ENCODE data around the gene TPST1. TPM values are rescaled to one million over a fixed set of nuclear protein-coding genes. Genes with fewer than 3 reads are reported as not detected.

TPST1 gene
- total RNA-seq, 1 donor from 2014 or later = 29.6 TPM

DNA sequence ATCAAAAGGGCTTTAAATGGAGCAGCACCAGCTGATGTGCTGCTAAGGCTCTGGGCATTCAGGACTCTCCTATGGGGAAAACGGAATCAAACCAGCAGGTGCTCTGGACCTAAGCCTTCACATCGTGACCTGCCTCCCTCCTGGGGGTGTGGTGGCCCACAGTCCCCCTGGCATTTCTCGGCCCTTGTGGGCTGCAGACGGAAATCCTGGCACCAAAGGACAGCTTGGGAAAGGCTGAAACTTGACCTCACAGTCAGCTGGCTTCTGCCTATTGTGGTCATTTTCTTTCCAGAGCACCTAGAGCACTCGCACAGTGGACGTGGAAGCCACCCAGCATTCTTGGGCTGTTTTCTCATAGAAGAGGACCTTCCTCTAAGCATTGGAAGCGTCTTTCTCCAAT is 74.8 kb downstream of the TPST1 start:
- no peak for DNase-seq (ENCODE audit: low spot score, unreplicated experiment)
- no peak overlapping the region for H3K4me3 Mint-ChIP-seq (ENCODE audit: low read depth)
- no peak for TF ChIP-seq CTCF (IDR thresholded peaks at IDR 0.05; ENCODE audit: unreplicated experiment)

DNA sequence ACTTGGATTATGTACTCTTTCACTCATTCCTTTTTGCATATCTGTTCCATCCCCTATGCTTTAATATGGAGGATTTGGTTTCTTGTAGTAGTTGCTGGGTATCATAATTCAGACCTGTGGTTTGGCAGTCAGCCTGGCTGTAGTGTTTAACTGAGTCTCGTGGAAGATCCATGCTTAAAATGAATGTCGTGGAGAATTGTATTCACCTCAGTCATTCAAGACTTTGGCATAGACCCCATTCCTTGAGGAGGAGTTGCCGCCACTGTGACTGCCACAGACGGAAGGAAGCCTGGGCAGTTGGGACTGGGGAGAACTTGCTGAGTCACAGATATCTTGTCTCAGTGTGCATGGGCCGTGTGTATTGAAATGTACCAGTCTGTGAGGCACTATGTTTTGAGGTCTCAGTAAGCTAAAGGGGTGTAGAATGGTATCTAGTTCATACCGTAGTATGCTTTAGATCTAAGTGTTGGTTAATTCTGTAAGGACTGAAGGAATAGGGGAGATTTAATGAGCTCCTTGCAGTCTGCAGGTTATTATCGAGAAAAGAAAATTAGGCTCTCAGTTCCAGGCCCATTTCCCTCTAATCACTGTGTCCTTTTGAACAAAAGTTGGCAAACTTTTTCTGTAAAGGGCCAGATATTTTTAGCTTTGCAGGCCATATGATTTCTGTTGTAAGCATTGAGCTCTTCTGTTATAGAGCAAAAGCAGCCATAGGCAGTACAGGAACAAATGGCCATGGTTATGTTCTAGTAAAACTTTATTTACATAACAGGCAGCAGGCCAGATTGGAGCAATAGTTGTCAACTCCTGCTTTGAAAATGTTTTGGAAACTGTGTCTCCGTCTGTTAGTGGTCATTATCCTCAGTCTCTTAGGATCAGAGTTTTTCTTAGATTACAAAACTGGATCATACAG is 76.8 kb downstream of the TPST1 start:
- Mint-ChIP-seq H3K27ac (peak overlapping the region; percentile 25), H3K36me3 (ENCODE audit: insufficient read depth) (peaks cover 2% of the 10 kb centered on the region), H3K4me1 (ENCODE audit: low read depth) (no peaks in the 10 kb centered on the region), H3K27me3 (no peaks in the 10 kb centered on the region), H3K9me3 (ENCODE audit: low read depth) (no peaks in the 10 kb centered on the region), H3K4me3 (ENCODE audit: low read depth) (no peak overlapping the region)
- no peak for DNase-seq (ENCODE audit: low spot score, unreplicated experiment)
- no peak for TF ChIP-seq CTCF (IDR thresholded peaks at IDR 0.05; ENCODE audit: unreplicated experiment)

More for the DNA sequence above, 74.8 kb downstream of the TPST1 start:
- Mint-ChIP-seq H3K36me3 (ENCODE audit: insufficient read depth) (peaks cover 3% of the 10 kb centered on the region), H3K27ac (no peak overlapping the region), H3K27me3 (no peaks in the 10 kb centered on the region), H3K4me1 (ENCODE audit: low read depth) (no peaks in the 10 kb centered on the region), H3K9me3 (ENCODE audit: low read depth) (no peaks in the 10 kb centered on the region)

GRCh38 chr7:66282591-66282935 is 77.4 kb downstream of the TPST1 start:
- Mint-ChIP-seq H3K4me1 (ENCODE audit: low read depth) (no peaks in the 10 kb centered on the region), H3K36me3 (ENCODE audit: insufficient read depth) (peaks cover 2% of the 10 kb centered on the region), H3K9me3 (ENCODE audit: low read depth) (no peaks in the 10 kb centered on the region), H3K27me3 (no peaks in the 10 kb centered on the region), H3K27ac (peak overlapping the region; percentile 3), H3K4me3 (ENCODE audit: low read depth) (no peak overlapping the region)
- no peak for TF ChIP-seq CTCF (IDR thresholded peaks at IDR 0.05; ENCODE audit: unreplicated experiment)
- no peak for DNase-seq (ENCODE audit: low spot score, unreplicated experiment)

DNA sequence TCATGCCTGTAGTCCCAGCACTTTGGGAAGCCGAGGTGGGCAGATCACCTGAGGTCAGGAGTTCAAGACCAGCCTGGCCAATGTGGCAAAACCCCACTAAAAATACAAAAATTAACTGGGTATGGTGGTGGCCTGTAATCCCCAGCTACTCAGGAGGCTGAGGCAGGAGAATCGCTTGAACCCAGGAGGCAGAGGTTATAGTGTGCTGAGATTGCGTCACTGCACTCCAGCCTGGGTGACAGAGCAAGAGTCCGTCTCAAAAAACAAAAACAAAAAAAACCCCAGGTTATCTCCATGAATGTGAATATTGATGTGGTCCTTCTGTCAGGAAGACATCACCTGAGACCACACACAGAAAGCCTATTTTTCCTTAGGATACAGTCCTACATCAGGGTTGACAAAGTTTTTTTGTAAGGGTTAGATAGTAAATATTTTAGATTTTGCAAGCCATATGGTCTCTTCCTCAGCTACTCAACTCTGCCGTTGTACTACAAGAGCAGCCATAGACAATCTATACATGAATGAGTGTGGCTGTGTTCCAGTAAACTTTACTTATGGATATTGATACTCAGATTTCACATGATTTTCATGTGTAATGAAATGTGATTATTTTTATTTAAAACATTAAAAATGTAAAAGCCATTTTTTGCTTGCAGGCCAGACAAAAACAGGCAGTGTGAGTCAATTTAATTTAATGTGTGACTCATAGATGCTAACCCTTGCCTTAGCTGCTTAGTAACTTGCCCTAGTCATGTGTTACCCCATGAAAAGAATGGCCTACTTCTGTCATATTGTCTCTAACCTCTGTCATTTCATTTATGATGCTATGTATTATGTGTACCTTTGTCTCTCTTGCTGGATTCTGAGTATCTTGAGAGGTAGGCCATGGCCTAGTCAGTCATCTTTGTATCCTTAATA is 78.1 kb downstream of the TPST1 start:
- DNase-seq (ENCODE audit: low spot score, unreplicated experiment) = no peak
- peaks cover 2% of the 10 kb centered on the region for H3K36me3 Mint-ChIP-seq (ENCODE audit: insufficient read depth)
- H3K27me3 Mint-ChIP-seq = no peaks in the 10 kb centered on the region
- H3K4me1 Mint-ChIP-seq (ENCODE audit: low read depth) = no peaks in the 10 kb centered on the region
- H3K4me3 Mint-ChIP-seq (ENCODE audit: low read depth) = no peak overlapping the region
- no peaks in the 10 kb centered on the region for H3K9me3 Mint-ChIP-seq (ENCODE audit: low read depth)
- H3K27ac Mint-ChIP-seq = peak overlapping the region; percentile 3
- no peak for TF ChIP-seq CTCF (IDR thresholded peaks at IDR 0.05; ENCODE audit: unreplicated experiment)

DNA sequence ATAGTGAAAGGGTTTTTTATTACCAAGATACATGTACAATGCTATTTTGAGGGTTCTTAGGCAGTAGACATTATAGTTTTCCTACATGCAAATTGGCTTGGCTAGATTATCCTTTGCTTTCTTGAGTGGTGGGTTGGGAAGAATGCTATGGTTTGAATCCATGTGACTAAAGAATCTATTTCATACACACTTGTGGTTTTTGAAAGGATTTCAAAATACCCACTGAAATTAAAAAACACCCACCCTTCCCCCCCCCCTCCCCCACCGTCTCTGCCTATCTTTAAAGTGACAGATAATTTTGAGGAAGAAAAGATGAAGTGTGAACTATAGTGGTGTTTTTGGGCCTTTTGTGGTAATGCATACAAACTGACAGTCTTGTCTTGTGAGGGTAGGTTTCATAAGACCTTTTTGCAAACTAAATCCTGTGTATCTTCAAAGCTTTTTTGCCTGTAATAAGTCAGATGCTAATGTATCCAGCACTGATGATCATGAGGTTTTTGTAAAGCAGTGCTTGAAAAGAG is 90.9 kb downstream of the TPST1 start:
- TF ChIP-seq CTCF (IDR thresholded peaks at IDR 0.05; ENCODE audit: unreplicated experiment) = no peak
- peaks cover 2% of the 10 kb centered on the region for H3K4me1 Mint-ChIP-seq (ENCODE audit: low read depth)
- DNase-seq (ENCODE audit: low spot score, unreplicated experiment) = no peak
- H3K36me3 Mint-ChIP-seq (ENCODE audit: insufficient read depth) = peaks cover 22% of the 10 kb centered on the region
- no peak overlapping the region for H3K4me3 Mint-ChIP-seq (ENCODE audit: low read depth)
- H3K9me3 Mint-ChIP-seq (ENCODE audit: low read depth) = peaks cover 15% of the 10 kb centered on the region
- no peak overlapping the region for H3K27ac Mint-ChIP-seq
- no peaks in the 10 kb centered on the region for H3K27me3 Mint-ChIP-seq
